HG02759 (cell line): ENCODE results near the gene SPTBN1.

Source experiments
- ATAC-seq: cut with Tn5 transposase; IDR thresholded peaks from one replicate; pipeline ENCODE4 v1.9.1; 2021; ENCODE audit warnings: mild to moderate bottlenecking, moderate library complexity; ENCODE audit not compliant: unreplicated experiment

Gene SPTBN1

GRCh38 chr2:54432251-54433015 lies 23.7 kb upstream of the SPTBN1 start:
- ATAC-seq: no peak

- ATAC-seq: no peak
Observed at GRCh38 chr2:54434229-54434628, 21.9 kb upstream of the SPTBN1 start.

- ATAC-seq: no peak
Observed at GRCh38 chr2:54434711-54435110, 21.4 kb upstream of the SPTBN1 start.

GRCh38 chr2:54435325-54436226 lies 20.6 kb upstream of the SPTBN1 start:
- ATAC-seq: no peak

- no peak for ATAC-seq
Observed at GRCh38 chr2:54437588-54437987, 18.5 kb upstream of the SPTBN1 start.

- ATAC-seq: no peak
Observed at GRCh38 chr2:54438271-54438670, 17.9 kb upstream of the SPTBN1 start.

- ATAC-seq: no peak
Observed at GRCh38 chr2:54439582-54439981, 16.5 kb upstream of the SPTBN1 start.

GRCh38 chr2:54440050-54440449 lies 16.1 kb upstream of the SPTBN1 start:
- ATAC-seq: no peak

- no peak for ATAC-seq
Observed at GRCh38 chr2:54444503-54444902, 11.6 kb upstream of the SPTBN1 start.

- ATAC-seq: no peak
Observed at GRCh38 chr2:54446122-54446521, 10.0 kb upstream of the SPTBN1 start.

GRCh38 chr2:54446625-54447024 lies 9.5 kb upstream of the SPTBN1 start:
- ATAC-seq: no peak

- ATAC-seq: no peak
Observed at GRCh38 chr2:54454548-54455130, 1.5 kb upstream of the SPTBN1 start.

- ATAC-seq: no peak
Observed at GRCh38 chr2:54455131-54455562, 980 bp upstream of the SPTBN1 start.

- ATAC-seq: no peak
Observed at GRCh38 chr2:54456362-54456611, 160 bp downstream of the SPTBN1 start.

GRCh38 chr2:54456612-54457322 lies 640 bp downstream of the SPTBN1 start:
- peak; percentile 43 for ATAC-seq

- ATAC-seq: peak; percentile 29
Observed at GRCh38 chr2:54457323-54458023, 1.3 kb downstream of the SPTBN1 start.

GRCh38 chr2:54459037-54459441 lies 2.9 kb downstream of the SPTBN1 start:
- ATAC-seq: no peak

- ATAC-seq: no peak
Observed at GRCh38 chr2:54461261-54461660, 5.1 kb downstream of the SPTBN1 start.

- no peak for ATAC-seq
Observed at GRCh38 chr2:54464341-54464740, 8.2 kb downstream of the SPTBN1 start.

- ATAC-seq: no peak
Observed at GRCh38 chr2:54465143-54465542, 9.0 kb downstream of the SPTBN1 start.

- ATAC-seq: no peak
Observed at GRCh38 chr2:54466870-54467269, 10.7 kb downstream of the SPTBN1 start.
